Subcutaneous adipose tissue (tissue), 4 donors: Measurements from ENCODE around the gene SLC1A1. TPM values are rescaled to one million over a fixed set of nuclear protein-coding genes. Genes with fewer than 3 reads are reported as not detected.

Source experiments
- total RNA-seq, 4 donors: library from RNA; depleted of rRNA; stranded (reverse); fragments of >200 nt; gene quantifications; one replicate each; pipeline ENCODE4 v1.1.0, GENCODE V29; 2016
- TF ChIP-seq, protein P1 (sequence below): fragments of 450-650 bp; IDR thresholded peaks from one replicate; pipeline ENCODE4 v1.5.1; 2016; ENCODE audit warnings: low read depth, mild to moderate bottlenecking, control low read depth, antibody characterized with exemption, moderate library complexity

The SLC1A1 gene
- 1 to 10 TPM; 4.4 to 7.5 (median 5.8) TPM for total RNA-seq

DNA sequence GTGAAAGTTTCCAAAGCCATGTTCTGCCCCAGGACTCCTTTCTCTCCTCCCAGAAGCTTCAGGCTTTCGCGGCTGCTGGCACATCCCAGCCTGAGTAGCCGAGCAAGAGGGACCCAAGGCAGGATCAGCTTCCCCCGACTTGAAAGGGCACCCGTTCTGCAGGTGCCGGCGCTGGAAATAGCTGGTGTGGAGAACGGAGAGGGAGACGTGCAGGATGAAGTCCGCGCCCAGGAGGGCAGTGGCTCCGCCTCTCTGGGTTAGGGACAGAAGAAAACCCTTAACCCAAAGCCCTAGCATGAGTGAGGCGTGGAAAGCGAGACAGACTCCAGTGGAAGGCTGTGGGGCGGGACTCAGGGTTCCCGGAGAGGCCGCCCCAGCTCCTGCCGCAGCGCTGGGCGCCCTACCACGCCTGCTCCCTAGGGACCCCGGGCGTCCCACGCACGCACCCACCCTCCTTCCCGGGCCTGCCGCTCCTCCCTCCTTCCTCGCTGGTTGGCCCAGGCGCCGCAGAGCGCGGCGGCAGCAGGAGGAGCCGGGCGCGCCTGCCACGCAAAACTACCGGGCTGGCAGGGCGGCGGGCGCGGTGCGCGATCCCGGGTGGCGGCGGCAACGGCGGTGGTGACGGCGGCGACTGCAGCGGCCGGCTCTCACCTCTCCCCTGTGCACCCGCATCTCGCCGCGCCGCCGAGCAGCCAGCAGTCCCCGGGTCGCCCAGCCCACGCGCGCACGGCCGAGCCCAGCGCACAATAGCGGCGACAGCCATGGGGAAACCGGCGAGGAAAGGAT lies at the start of gene SLC1A1:
SLC1A1 (plus strand) TSS at position 550 of the 786 bp plus-strand sequence; CDS start at position 762, 212 bp downstream.
- TF ChIP-seq, protein P1, sequence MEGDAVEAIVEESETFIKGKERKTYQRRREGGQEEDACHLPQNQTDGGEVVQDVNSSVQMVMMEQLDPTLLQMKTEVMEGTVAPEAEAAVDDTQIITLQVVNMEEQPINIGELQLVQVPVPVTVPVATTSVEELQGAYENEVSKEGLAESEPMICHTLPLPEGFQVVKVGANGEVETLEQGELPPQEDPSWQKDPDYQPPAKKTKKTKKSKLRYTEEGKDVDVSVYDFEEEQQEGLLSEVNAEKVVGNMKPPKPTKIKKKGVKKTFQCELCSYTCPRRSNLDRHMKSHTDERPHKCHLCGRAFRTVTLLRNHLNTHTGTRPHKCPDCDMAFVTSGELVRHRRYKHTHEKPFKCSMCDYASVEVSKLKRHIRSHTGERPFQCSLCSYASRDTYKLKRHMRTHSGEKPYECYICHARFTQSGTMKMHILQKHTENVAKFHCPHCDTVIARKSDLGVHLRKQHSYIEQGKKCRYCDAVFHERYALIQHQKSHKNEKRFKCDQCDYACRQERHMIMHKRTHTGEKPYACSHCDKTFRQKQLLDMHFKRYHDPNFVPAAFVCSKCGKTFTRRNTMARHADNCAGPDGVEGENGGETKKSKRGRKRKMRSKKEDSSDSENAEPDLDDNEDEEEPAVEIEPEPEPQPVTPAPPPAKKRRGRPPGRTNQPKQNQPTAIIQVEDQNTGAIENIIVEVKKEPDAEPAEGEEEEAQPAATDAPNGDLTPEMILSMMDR = no peak

DNA sequence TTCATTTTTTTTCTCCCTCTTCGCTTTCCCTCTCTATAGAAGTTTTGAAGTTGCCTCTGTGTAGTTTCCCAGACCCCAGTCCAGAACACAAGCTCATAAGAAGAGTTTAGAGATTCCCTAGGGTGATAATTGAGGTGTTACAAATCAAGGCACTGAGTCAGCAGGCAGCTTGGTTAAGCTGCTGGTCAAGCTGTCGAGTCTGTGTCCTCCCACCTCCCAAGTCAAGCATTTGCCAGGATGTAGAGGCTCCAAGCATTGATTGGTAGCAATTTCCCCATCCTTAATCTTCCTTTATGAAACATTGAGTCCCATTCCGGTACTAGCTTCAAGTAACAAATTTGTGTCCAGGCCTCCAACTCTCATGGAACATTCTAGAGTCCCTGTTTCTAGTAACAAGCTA lies 47.5 kb upstream of the SLC1A1 start:
- TF ChIP-seq, protein P1 = no peak

DNA sequence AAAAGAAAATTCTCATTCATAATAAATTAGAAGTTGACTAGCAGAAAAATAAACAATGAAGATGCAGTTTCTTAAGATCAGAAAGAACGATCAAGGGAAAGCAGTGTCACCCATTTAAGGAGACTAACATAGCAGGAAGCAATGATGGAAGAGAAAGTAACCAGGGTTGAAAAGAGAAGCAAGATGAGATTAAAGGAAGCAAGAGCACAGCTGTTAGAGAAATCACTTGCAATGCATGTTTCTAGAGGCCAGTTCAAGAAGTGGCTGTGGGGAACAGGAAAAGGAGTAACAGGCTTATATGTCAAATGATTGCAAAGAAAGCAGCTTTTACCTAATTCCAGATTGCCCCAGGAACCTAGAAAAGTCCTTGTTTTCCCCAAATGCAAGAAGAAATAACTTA lies 46.8 kb upstream of the SLC1A1 start:
- TF ChIP-seq, protein P1 = no peak

DNA sequence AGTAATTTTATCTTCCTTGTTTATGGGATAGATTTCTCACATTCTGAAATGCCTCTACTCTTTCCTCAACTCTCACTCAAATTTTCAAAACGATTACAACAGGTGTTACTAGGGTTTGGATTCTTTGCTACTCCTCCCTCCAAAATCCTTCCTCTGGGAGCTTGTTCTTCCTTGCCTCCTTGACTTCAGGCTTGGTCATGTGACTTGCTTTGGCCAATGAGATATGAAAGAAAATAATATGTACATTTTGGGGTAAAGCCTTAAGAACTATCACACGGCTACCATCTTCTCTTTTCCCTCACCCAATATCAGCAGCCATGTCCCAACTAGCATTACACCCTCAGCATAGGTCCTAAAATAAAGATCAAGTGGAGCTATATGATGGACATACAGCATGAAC lies 28.8 kb upstream of the SLC1A1 start:
- TF ChIP-seq, protein P1 = no peak

DNA sequence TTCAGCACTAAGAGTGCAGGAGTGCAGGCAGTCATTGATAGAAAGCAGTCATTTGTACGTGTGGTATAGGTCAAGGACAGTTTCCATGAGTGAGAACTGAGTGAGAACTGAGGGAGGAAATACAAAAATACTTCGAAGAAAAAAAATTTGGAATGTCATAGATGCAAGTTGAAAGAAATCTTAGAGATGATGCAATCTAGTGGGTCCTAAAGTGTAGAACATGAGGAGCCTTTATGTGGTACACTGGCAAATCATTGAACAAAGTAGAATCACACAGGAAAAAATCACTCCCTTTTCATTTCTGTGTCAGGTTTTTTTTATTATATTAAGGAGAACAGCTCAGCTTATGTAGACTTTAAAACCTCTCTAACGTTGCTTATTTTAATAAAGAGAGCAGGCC lies 26.4 kb upstream of the SLC1A1 start:
- TF ChIP-seq, protein P1 = no peak

DNA sequence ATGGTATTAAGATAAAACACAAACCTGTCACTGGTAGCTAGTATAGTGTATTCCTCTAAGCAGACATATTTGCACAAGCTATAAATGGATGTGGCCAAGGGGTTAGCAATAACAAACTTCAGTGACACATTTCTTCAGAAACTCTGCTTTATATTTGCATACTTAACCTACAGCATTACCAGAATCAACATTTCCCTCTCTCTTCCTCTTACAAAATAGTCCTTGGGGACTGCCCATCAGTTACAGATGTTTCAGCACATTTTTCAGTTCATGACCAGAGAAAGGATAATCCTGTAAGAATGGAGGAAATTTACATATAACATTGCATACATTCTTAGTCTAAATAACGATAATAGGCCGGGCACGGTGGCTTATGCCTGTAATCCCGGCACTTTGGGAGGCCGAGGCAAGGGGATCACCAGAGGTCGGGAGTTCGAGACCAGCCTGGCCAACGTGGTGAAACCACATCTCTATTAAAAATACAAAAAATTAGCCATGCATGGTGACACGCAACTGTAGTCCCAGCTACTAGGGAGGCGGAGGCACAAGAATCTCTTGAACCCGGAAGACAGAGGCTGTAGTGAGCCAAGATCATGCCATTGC lies 25.3 kb upstream of the SLC1A1 start:
- TF ChIP-seq, protein P1 = no peak

DNA sequence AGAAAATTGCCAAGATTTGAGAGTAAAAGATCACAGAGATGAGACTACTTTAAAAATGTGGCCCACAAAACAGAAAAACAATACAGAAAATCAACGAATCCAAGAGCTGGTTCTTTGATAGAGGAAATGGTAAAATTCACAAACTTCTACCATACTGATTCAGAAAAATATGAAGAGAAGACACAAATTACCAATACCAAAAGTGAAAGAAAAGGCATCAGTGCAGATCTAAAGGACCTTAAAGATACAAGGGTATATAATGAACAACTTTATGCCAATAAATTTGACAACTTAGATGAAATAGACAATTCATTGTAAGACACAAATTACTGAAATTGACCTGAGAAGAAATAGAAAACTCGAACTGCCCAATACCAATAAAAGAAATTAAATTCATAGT lies 24.4 kb upstream of the SLC1A1 start:
- TF ChIP-seq, protein P1 = no peak
